Astrocyte (in vitro differentiated cells and primary cell): ENCODE data around the gene MCMBP. TPM values are rescaled to one million over a fixed set of nuclear protein-coding genes. Genes with fewer than 3 reads are reported as not detected.

Experiments
- DNase-seq: peaks from one replicate; pipeline ENCODE4 v3.0.0-alpha.2; 2010; ENCODE audit warnings: low read depth
- FAIRE-seq: peaks from 2 replicates; lab custom pipeline; 2011; peaks lifted over from hg19 to GRCh38; lab: Jason Lieb, UNC
- H2AFZ ChIP-seq: 2 replicates; pipeline ENCODE4 v1.6.0; 2012; ENCODE audit warnings: low read depth, low read length, inconsistent platforms
- H3K27ac ChIP-seq: 2 replicates; pipeline ENCODE4 v1.5.1; 2011; ENCODE audit warnings: low read depth, low read length, inconsistent platforms
- H3K27me3 ChIP-seq: 2 replicates; pipeline ENCODE4 v1.6.0; 2011; ENCODE audit warnings: low read length, inconsistent platforms; ENCODE audit not compliant: insufficient read depth
- H3K36me3 ChIP-seq: 2 replicates; pipeline ENCODE4 v1.5.1; 2011; ENCODE audit warnings: low read length, inconsistent platforms; ENCODE audit not compliant: insufficient read depth
- H3K4me1 ChIP-seq: 2 replicates; pipeline ENCODE4 v1.5.1; 2011; ENCODE audit warnings: low read length, inconsistent platforms; ENCODE audit not compliant: insufficient read depth
- H3K4me2 ChIP-seq: 2 replicates; pipeline ENCODE4 v1.6.0; 2012; ENCODE audit warnings: low read length, inconsistent platforms
- H3K4me3 ChIP-seq: 2 replicates; pipeline ENCODE4 v1.5.1; 2011; ENCODE audit warnings: low read depth, mild to moderate bottlenecking, low read length, inconsistent platforms; ENCODE audit not compliant: insufficient read depth
- H3K79me2 ChIP-seq: 2 replicates; pipeline ENCODE4 v1.6.0; 2012; ENCODE audit warnings: mild to moderate bottlenecking, low read length, inconsistent platforms; ENCODE audit not compliant: insufficient read depth
- H3K9ac ChIP-seq: 2 replicates; pipeline ENCODE4 v1.6.0; 2012; ENCODE audit warnings: mild to moderate bottlenecking, low read length, inconsistent platforms
- H3K9me3 ChIP-seq: 2 replicates; pipeline ENCODE4 v1.5.1; 2012; ENCODE audit warnings: low read depth, mild to moderate bottlenecking, low read length, inconsistent platforms; ENCODE audit not compliant: insufficient read depth
- H4K20me1 ChIP-seq: 2 replicates; pipeline ENCODE4 v1.6.0; 2012; ENCODE audit warnings: low read length, inconsistent platforms; ENCODE audit not compliant: insufficient read depth
- H3K27ac Mint-ChIP-seq: one replicate; pipeline ENCODE4 v1.8.0; 2021; ENCODE audit warnings: mild to moderate bottlenecking, mixed read lengths; ENCODE audit not compliant: unreplicated experiment
- H3K27me3 Mint-ChIP-seq: one replicate; pipeline ENCODE4 v1.8.0; 2021; ENCODE audit warnings: low read depth, mixed read lengths; ENCODE audit not compliant: unreplicated experiment
- H3K36me3 Mint-ChIP-seq: one replicate; pipeline ENCODE4 v1.8.0; 2021; ENCODE audit warnings: low read depth, mixed read lengths; ENCODE audit not compliant: unreplicated experiment
- H3K4me1 Mint-ChIP-seq: one replicate; pipeline ENCODE4 v1.8.0; 2021; ENCODE audit warnings: low read depth, mixed read lengths; ENCODE audit not compliant: unreplicated experiment
- H3K4me3 Mint-ChIP-seq: one replicate; pipeline ENCODE4 v1.8.0; 2021; ENCODE audit warnings: mild to moderate bottlenecking, moderate library complexity, mixed read lengths; ENCODE audit not compliant: unreplicated experiment
- H3K9me3 Mint-ChIP-seq: one replicate; pipeline ENCODE4 v1.8.0; 2021; ENCODE audit warnings: mild to moderate bottlenecking, mixed read lengths; ENCODE audit not compliant: unreplicated experiment
- EZH2 ChIP-seq: IDR thresholded peaks from 2 replicates; pipeline ENCODE4 v1.6.1; 2012; ENCODE audit warnings: mild to moderate bottlenecking, low read length, inconsistent platforms; ENCODE audit not compliant: insufficient read depth
- total RNA-seq: library from RNA; stranded (reverse); gene quantifications from 2 replicates; pipeline ENCODE4 v1.2.1, GENCODE V29; 2021
- TF ChIP-seq, protein P1 (sequence below): IDR thresholded peaks from 2 replicates; pipeline ENCODE4 v1.5.1; 2011; ENCODE audit warnings: low read depth, mild to moderate bottlenecking, inconsistent platforms, low read length, moderate library complexity; ENCODE audit not compliant: insufficient read depth

Gene MCMBP
- total RNA-seq, 1 donor from 2014 or later: 40.9 TPM

DNA sequence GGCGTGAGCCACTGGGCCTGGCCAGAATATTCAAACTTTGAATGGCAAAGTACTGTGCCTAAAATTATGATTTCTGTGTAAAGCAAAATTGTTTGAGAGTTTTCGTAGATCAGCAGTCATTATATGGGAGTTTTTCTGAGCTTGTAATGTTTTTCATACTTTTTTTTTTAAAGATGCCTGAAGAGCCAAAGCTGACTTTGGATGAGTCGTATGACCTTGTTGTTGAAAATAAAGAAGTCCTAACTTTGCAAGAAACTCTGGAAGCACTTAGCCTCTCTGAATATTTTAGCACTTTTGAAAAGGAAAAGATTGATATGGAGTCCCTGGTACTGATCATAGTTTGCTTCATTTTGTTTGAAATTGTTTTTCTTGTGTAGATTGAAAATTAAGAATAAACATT lies 46.6 kb upstream of the MCMBP start:
- no peak for TF ChIP-seq EZH2
- TF ChIP-seq, protein P1, sequence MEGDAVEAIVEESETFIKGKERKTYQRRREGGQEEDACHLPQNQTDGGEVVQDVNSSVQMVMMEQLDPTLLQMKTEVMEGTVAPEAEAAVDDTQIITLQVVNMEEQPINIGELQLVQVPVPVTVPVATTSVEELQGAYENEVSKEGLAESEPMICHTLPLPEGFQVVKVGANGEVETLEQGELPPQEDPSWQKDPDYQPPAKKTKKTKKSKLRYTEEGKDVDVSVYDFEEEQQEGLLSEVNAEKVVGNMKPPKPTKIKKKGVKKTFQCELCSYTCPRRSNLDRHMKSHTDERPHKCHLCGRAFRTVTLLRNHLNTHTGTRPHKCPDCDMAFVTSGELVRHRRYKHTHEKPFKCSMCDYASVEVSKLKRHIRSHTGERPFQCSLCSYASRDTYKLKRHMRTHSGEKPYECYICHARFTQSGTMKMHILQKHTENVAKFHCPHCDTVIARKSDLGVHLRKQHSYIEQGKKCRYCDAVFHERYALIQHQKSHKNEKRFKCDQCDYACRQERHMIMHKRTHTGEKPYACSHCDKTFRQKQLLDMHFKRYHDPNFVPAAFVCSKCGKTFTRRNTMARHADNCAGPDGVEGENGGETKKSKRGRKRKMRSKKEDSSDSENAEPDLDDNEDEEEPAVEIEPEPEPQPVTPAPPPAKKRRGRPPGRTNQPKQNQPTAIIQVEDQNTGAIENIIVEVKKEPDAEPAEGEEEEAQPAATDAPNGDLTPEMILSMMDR: no peak
- Histone ChIP-seq H3K4me3 (no peak overlapping the region), H4K20me1 (peaks cover 18% of the 10 kb centered on the region), H3K27ac (no peak overlapping the region), H3K9me3 (no peaks in the 10 kb centered on the region), H3K27me3 (no peaks in the 10 kb centered on the region), H3K79me2 (peaks cover 3% of the 10 kb centered on the region), H3K9ac (no peak overlapping the region), H2AFZ (no peak overlapping the region), H3K4me1 (no peaks in the 10 kb centered on the region), H3K4me2 (no peak overlapping the region), H3K36me3 (peaks cover 57% of the 10 kb centered on the region)
- Mint-ChIP-seq H3K27me3 (no peaks in the 10 kb centered on the region), H3K4me3 (no peak overlapping the region), H3K9me3 (no peaks in the 10 kb centered on the region), H3K27ac (peak overlapping the region; percentile 66), H3K4me1 (peaks cover 6% of the 10 kb centered on the region), H3K36me3 (peaks cover 16% of the 10 kb centered on the region)
- DNase-seq (no peak), FAIRE-seq (no peak)

DNA sequence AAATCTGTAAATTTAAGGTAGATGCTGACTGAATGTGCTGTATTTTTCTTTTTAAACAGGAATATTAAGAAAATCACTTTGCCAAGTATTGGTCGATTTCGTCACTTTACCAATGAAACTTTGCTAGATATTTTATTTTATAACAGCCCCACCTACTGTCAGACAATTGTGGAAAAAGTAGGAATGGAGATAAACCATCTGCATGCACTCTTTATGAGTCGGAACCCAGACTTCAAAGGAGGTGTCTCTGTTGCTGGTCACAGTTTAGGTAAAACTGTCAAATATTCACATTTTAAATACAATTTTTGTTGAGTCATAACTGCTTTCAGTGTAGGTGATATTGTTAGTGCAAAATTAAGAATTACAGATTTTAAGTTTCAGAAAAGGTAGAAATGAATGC lies 45.1 kb upstream of the MCMBP start:
- no peak for DNase-seq
- Mint-ChIP-seq H3K9me3 (no peaks in the 10 kb centered on the region), H3K36me3 (peaks cover 16% of the 10 kb centered on the region), H3K27me3 (no peaks in the 10 kb centered on the region), H3K4me1 (peaks cover 9% of the 10 kb centered on the region), H3K4me3 (no peak overlapping the region), H3K27ac (no peak overlapping the region)
- Histone ChIP-seq H3K36me3 (peaks cover 58% of the 10 kb centered on the region), H3K4me1 (no peaks in the 10 kb centered on the region), H4K20me1 (peaks cover 17% of the 10 kb centered on the region), H2AFZ (no peak overlapping the region), H3K9me3 (no peaks in the 10 kb centered on the region), H3K27me3 (no peaks in the 10 kb centered on the region), H3K4me2 (no peak overlapping the region), H3K27ac (no peak overlapping the region), H3K9ac (no peak overlapping the region), H3K79me2 (peaks cover 3% of the 10 kb centered on the region), H3K4me3 (no peak overlapping the region)
- TF ChIP-seq EZH2: no peak
- TF ChIP-seq, protein P1: no peak
- no peak for FAIRE-seq

DNA sequence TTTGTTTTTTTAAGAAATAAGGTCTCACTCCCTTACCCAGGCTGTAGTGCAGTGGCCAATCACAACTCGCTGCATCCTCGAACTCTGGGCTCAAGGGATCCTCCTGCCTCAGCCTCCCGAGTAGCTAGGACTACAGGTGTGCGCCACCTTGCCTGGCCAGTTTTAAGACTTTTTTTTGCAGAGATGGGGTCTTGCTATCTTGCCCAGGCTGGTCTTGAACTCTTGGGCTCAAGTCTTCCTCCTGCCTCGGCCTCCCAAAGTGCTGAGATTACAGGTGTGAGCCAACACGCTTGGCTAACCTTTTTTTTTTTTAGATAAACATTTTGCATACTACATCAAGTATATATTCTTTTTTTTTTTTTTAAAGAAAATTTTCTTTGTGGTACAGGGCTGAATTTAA lies 38.0 kb upstream of the MCMBP start:
- Histone ChIP-seq H3K9me3 (no peaks in the 10 kb centered on the region), H3K27ac (no peak overlapping the region), H2AFZ (no peak overlapping the region), H3K4me1 (no peaks in the 10 kb centered on the region), H3K9ac (no peak overlapping the region), H3K4me3 (no peak overlapping the region), H4K20me1 (peaks cover 5% of the 10 kb centered on the region), H3K4me2 (no peak overlapping the region), H3K36me3 (peaks cover 31% of the 10 kb centered on the region), H3K79me2 (no peaks in the 10 kb centered on the region), H3K27me3 (no peaks in the 10 kb centered on the region)
- TF ChIP-seq, protein P1: no peak
- TF ChIP-seq EZH2: no peak
- Mint-ChIP-seq H3K9me3 (no peaks in the 10 kb centered on the region), H3K36me3 (peaks cover 9% of the 10 kb centered on the region), H3K27ac (no peak overlapping the region), H3K4me1 (peaks cover 10% of the 10 kb centered on the region), H3K4me3 (no peak overlapping the region), H3K27me3 (no peaks in the 10 kb centered on the region)
- no peak for DNase-seq
- FAIRE-seq: no peak
